GM12878 (cell line): Measurements from ENCODE around the gene NINL. TPM values are rescaled to one million over a fixed set of nuclear protein-coding genes. Genes with fewer than 3 reads are reported as not detected.

Source experiments
- ATAC-seq: fragments of 200-7000 bp; cut with Tn5 transposase; 3 replicates; pipeline ENCODE4 v1.9.1; 2020; ENCODE audit warnings: mild to moderate bottlenecking, moderate library complexity
- BruUV-seq: library from RNA; stranded (reverse); fragments of 400-500 nt; replicated peaks from 2 replicates; lab custom pipeline; 2021; lab: Mats Ljungman, UMichigan
- CTCF ChIA-PET: fragments of 300-600 bp; sonication (Branson Sonifier 250); formaldehyde crosslinking; extraction: SDS; loops from one replicate; lab custom pipeline; 2021; ENCODE audit warnings: inconsistent platforms; lab: Yijun Ruan, JAX
- POLR2A ChIA-PET: fragments of 350-600 bp; formaldehyde crosslinking; extraction: SDS; loops from one replicate; lab custom pipeline; 2021; ENCODE audit warnings: inconsistent platforms; lab: Charles Lee
- RAD21 ChIA-PET: fragments of 300-600 bp; sonication (Branson Sonifier 250); formaldehyde crosslinking; loops from one replicate; lab custom pipeline; 2023; ENCODE audit warnings: antibody characterized with exemption; ENCODE audit not compliant: unreplicated experiment; lab: Charles Lee
- SMC1A ChIA-PET: fragments of 300-600 bp; sonication (Branson Sonifier 250); formaldehyde crosslinking; loops from one replicate; lab custom pipeline; 2023; ENCODE audit not compliant: unreplicated experiment, uncharacterized antibody; lab: Charles Lee
- DNase-seq: peaks from one replicate; pipeline ENCODE4 v3.0.0-alpha.2; 2011; ENCODE audit warnings: low read depth, low spot score
- FAIRE-seq: peaks from 3 replicates; lab custom pipeline; 2011; peaks lifted over from hg19 to GRCh38; lab: Jason Lieb, UNC
- H2AFZ ChIP-seq: 2 replicates; pipeline ENCODE4 v1.6.0; 2011; ENCODE audit warnings: low read depth, low read length, control low read depth; ENCODE audit not compliant: control insufficient read depth
- H3K27ac ChIP-seq: 2 replicates; pipeline ENCODE4 v1.5.1; 2011; ENCODE audit warnings: control low read depth; ENCODE audit not compliant: control insufficient read depth, insufficient read depth
- H3K27me3 ChIP-seq, 2 experiments: replicated peaks in 1 of 2; 2 replicates each; pipeline versions ENCODE4 v1.6.0 to v1.6.1; 2011; ENCODE audit warnings: low read length in 1 of 2; ENCODE audit not compliant: control insufficient read depth in 2 of 2, insufficient read depth in 2 of 2
- H3K36me3 ChIP-seq, 2 experiments: 2 replicates each; pipeline ENCODE4 v1.5.1; 2011; ENCODE audit warnings: low read length in 1 of 2; ENCODE audit not compliant: control insufficient read depth in 2 of 2, insufficient read depth in 2 of 2
- H3K4me1 ChIP-seq: 2 replicates; pipeline ENCODE4 v1.6.1; 2011; ENCODE audit warnings: mild to moderate bottlenecking, low read length, moderate library complexity, mixed read lengths; ENCODE audit not compliant: control insufficient read depth, insufficient read depth
- H3K4me2 ChIP-seq: 2 replicates; pipeline ENCODE4 v1.6.0; 2011; ENCODE audit warnings: control low read depth; ENCODE audit not compliant: control insufficient read depth, insufficient read depth
- H3K4me3 ChIP-seq: fragments of 200-600 bp; sonication (generic); 2 replicates; pipeline ENCODE4 v1.5.1; 2016
- H3K79me2 ChIP-seq: 2 replicates; pipeline ENCODE4 v1.6.0; 2011; ENCODE audit warnings: low read length; ENCODE audit not compliant: control insufficient read depth, insufficient read depth
- H3K9ac ChIP-seq: 2 replicates; pipeline ENCODE4 v1.8.0; 2011; ENCODE audit warnings: low read length, control low read depth, mixed read lengths; ENCODE audit not compliant: control insufficient read depth, insufficient read depth
- H3K9me3 ChIP-seq: replicated peaks from 3 replicates; pipeline ENCODE4 v1.5.1; 2011; ENCODE audit warnings: mild to moderate bottlenecking, low read length; ENCODE audit not compliant: control insufficient read depth, insufficient read depth
- H4K20me1 ChIP-seq: 2 replicates; pipeline ENCODE4 v1.6.0; 2011; ENCODE audit not compliant: control insufficient read depth, insufficient read depth
- CEBPB ChIP-seq, 2 experiments: fragments of 150-350 bp in 1 of 2; IDR thresholded peaks; 2 replicates each; pipeline ENCODE4 v1.6.1; 2012 to 2014; ENCODE audit warnings: low read depth in 2 of 2, low read length in 2 of 2, borderline replicate concordance in 1 of 2, inconsistent platforms in 1 of 2
- EED ChIP-seq: sonication (generic); IDR thresholded peaks from 2 replicates; pipeline ENCODE4 v1.6.1; 2016; ENCODE audit warnings: antibody characterized with exemption, low read depth
- EP300 ChIP-seq, 2 experiments: fragments of 150-350 bp in 1 of 2; IDR thresholded peaks; 2 replicates each; pipeline ENCODE4 v1.6.1; 2011 to 2012; ENCODE audit warnings: low read depth in 2 of 2, low read length in 2 of 2, borderline replicate concordance in 1 of 2, improper control_type of control experiment in 1 of 2, inconsistent platforms in 1 of 2; ENCODE audit not compliant: control insufficient read depth in 1 of 2
- GABPA ChIP-seq: IDR thresholded peaks from 2 replicates; pipeline ENCODE4 v1.6.1; 2014; ENCODE audit warnings: antibody characterized with exemption, low read depth, mild to moderate bottlenecking, inconsistent platforms
- HDAC2 ChIP-seq: fragments of 200-600 bp; sonication (generic); IDR thresholded peaks from 2 replicates; pipeline ENCODE4 v1.6.1; 2017
- JUND ChIP-seq: IDR thresholded peaks from 2 replicates; pipeline ENCODE4 v1.6.1; 2012; ENCODE audit warnings: low read depth, mild to moderate bottlenecking, low read length, improper control_type of control experiment, moderate library complexity
- NFYB ChIP-seq: IDR thresholded peaks from 2 replicates; pipeline ENCODE4 v1.6.1; 2011; ENCODE audit warnings: low read depth, mild to moderate bottlenecking, low read length, improper control_type of control experiment, moderate library complexity; ENCODE audit not compliant: insufficient read depth
- RB1 ChIP-seq: fragments of 450-650 bp; formaldehyde crosslinking; IDR thresholded peaks from 2 replicates; pipeline ENCODE4 v1.6.1; 2017; ENCODE audit warnings: mild to moderate bottlenecking, borderline replicate concordance
- RELA ChIP-seq: fragments of 450-650 bp; IDR thresholded peaks from 2 replicates; pipeline ENCODE4 v1.8.0; 2014; ENCODE audit warnings: borderline replicate concordance; ENCODE audit not compliant: partially characterized antibody
- SIN3A ChIP-seq: IDR thresholded peaks from 2 replicates; pipeline ENCODE4 v1.6.1; 2012; ENCODE audit warnings: low read depth, low read length, improper control_type of control experiment
- SREBF1 ChIP-seq: IDR thresholded peaks from 2 replicates; pipeline ENCODE4 v1.6.1; 2012; ENCODE audit warnings: mild to moderate bottlenecking, low read length
- TBL1XR1 ChIP-seq: IDR thresholded peaks from 2 replicates; pipeline ENCODE4 v1.6.1; 2012; ENCODE audit warnings: low read depth, low read length, improper control_type of control experiment
- ZNF384 ChIP-seq: IDR thresholded peaks from 2 replicates; pipeline ENCODE4 v1.6.1; 2012; ENCODE audit warnings: low read depth, mild to moderate bottlenecking, low read length, improper control_type of control experiment, borderline replicate concordance
- WGBS: methylation state at CpG from one replicate; pipeline ENCODE4 v1.1.6; 2016; ENCODE audit warnings: low lambda C conversion rate; ENCODE audit not compliant: insufficient replicate concordance, insufficient coverage; ENCODE audit errors: missing lambda C conversion rate; 5-methylcytosine and 5-hydroxymethylcytosine counted together
- in situ Hi-C: fragments of 300-500 bp; cut with MboI; formaldehyde crosslinking; loops from 9 replicates; pipeline ENCODE4 v1.14.3; 2018; ENCODE audit warnings: mixed read lengths
- intact Hi-C: fragments of 100-400 bp; cut with micrococcal nuclease; formaldehyde crosslinking; loops from one replicate; pipeline ENCODE4 v1.14.2; 2022; ENCODE audit not compliant: unreplicated experiment
- polyA plus RNA-seq, 11 experiments: library from polyadenylated mRNA; depleted of rRNA in 4 of 11; unstranded in 6 of 11; stranded (reverse) in 5 of 11; fragments of >200 nt; fragmentation: Nextera tagmentation in 4 of 11; fragmentation: Illumina TruSeq in 1 of 11; extraction: Ambion mirVana in 4 of 11; extraction: Trizol in 1 of 11; gene quantifications; 1 replicate in 1 of 11; 2 replicates in 10 of 11; pipeline versions ENCODE4 v1.2.1 to v1.2.3, GENCODE V29; 2011 to 2016; ENCODE audit warnings: inconsistent platforms in 2 of 11, missing spikeins in 2 of 11, low read depth in 1 of 11
- total RNA-seq, 4 experiments: library from RNA; depleted of rRNA in 3 of 4; stranded (reverse); fragments of >200 nt in 3 of 4; fragmentation: Illumina TruSeq in 1 of 4; extraction: Trizol in 1 of 4; gene quantifications; 2 replicates each; pipeline versions ENCODE4 v1.2.1 to v1.2.3, GENCODE V29; 2013 to 2021
- TF ChIP-seq, protein P1 (sequence below): fragments of 450-650 bp; formaldehyde crosslinking; IDR thresholded peaks from 2 replicates; pipeline ENCODE4 v1.4.0; 2020; ENCODE audit warnings: mild to moderate bottlenecking, moderate library complexity
- TF ChIP-seq, protein P2 (sequence below): fragments of 450-650 bp; formaldehyde crosslinking; IDR thresholded peaks from 2 replicates; pipeline ENCODE4 v1.4.0; 2022; ENCODE audit warnings: mild to moderate bottlenecking, moderate library complexity
- TF ChIP-seq, protein P3 (sequence below): fragments of 450-650 bp; IDR thresholded peaks from 2 replicates; pipeline ENCODE4 v1.6.1; 2014; ENCODE audit warnings: mild to moderate bottlenecking

The NINL gene
- total and polyA plus RNA-seq, 10 of the 15 experiments (the other 5 are each of a cell fraction or from before 2014, with no cell fraction given): 0.04 to 0.77 (median 0.23) TPM; not detected in 1

DNA sequence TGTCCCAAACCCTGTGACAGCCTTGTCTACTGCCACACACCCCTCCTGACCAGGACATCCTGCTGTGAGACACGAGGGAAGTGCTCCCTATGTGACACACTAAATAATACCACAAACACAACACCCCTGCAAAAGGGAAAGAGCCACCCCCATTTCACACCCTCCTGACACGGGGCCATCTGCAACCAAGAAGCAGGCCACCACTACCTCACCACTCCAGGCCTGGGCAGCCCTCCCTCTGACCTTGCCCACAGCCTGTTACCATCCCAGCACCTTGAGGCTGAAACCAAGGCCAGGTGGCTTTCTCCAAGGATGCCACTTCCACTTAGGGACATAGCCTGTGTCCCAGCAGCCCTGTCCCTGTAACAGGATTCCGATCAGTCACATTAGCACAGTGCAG, 68.2 kb downstream of the NINL start:
- no peak overlapping the region for H3K9ac ChIP-seq
- FAIRE-seq (no peak), DNase-seq (no peak), ATAC-seq (no peak)
- no peaks in the 10 kb centered on the region for H3K36me3 ChIP-seq
- H4K20me1 ChIP-seq: no peaks in the 10 kb centered on the region
- no peaks in the 10 kb centered on the region; the same call in 1 of the 2 replicates for H3K4me1 ChIP-seq
- H3K4me3 ChIP-seq: no peak overlapping the region
- no peak overlapping the region for H3K4me2 ChIP-seq
- H3K9me3 ChIP-seq: peaks cover 2% of the 10 kb centered on the region; the same call in 1 of the 3 replicates
- H2AFZ ChIP-seq: no peak overlapping the region
- no peaks in the 10 kb centered on the region for H3K79me2 ChIP-seq
- H3K27ac ChIP-seq: no peak overlapping the region
- TF ChIP-seq, protein P1, sequence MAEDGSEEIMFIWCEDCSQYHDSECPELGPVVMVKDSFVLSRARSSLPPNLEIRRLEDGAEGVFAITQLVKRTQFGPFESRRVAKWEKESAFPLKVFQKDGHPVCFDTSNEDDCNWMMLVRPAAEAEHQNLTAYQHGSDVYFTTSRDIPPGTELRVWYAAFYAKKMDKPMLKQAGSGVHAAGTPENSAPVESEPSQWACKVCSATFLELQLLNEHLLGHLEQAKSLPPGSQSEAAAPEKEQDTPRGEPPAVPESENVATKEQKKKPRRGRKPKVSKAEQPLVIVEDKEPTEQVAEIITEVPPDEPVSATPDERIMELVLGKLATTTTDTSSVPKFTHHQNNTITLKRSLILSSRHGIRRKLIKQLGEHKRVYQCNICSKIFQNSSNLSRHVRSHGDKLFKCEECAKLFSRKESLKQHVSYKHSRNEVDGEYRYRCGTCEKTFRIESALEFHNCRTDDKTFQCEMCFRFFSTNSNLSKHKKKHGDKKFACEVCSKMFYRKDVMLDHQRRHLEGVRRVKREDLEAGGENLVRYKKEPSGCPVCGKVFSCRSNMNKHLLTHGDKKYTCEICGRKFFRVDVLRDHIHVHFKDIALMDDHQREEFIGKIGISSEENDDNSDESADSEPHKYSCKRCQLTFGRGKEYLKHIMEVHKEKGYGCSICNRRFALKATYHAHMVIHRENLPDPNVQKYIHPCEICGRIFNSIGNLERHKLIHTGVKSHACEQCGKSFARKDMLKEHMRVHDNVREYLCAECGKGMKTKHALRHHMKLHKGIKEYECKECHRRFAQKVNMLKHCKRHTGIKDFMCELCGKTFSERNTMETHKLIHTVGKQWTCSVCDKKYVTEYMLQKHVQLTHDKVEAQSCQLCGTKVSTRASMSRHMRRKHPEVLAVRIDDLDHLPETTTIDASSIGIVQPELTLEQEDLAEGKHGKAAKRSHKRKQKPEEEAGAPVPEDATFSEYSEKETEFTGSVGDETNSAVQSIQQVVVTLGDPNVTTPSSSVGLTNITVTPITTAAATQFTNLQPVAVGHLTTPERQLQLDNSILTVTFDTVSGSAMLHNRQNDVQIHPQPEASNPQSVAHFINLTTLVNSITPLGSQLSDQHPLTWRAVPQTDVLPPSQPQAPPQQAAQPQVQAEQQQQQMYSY (CRISPR knock-in tag): no peak
- TF ChIP-seq NFYB (no peak), RELA (no peak), CEBPB (IDR thresholded peaks at IDR 0.05; ENCODE audit: borderline replicate concordance in 1 of 2, low read depth in 2 of 2, low read length in 2 of 2) (no peak), GABPA (no peak), HDAC2 (no peak), ZNF384 (no peak), TBL1XR1 (no peak), EP300 (IDR thresholded peaks at IDR 0.05; ENCODE audit: borderline replicate concordance in 1 of 2, control insufficient read depth in 1 of 2, low read depth in 2 of 2, low read length in 2 of 2) (no peak), RB1 (no peak), EED (no peak), SIN3A (no peak), JUND (no peak), SREBF1 (no peak)
- TF ChIP-seq, protein P2, sequence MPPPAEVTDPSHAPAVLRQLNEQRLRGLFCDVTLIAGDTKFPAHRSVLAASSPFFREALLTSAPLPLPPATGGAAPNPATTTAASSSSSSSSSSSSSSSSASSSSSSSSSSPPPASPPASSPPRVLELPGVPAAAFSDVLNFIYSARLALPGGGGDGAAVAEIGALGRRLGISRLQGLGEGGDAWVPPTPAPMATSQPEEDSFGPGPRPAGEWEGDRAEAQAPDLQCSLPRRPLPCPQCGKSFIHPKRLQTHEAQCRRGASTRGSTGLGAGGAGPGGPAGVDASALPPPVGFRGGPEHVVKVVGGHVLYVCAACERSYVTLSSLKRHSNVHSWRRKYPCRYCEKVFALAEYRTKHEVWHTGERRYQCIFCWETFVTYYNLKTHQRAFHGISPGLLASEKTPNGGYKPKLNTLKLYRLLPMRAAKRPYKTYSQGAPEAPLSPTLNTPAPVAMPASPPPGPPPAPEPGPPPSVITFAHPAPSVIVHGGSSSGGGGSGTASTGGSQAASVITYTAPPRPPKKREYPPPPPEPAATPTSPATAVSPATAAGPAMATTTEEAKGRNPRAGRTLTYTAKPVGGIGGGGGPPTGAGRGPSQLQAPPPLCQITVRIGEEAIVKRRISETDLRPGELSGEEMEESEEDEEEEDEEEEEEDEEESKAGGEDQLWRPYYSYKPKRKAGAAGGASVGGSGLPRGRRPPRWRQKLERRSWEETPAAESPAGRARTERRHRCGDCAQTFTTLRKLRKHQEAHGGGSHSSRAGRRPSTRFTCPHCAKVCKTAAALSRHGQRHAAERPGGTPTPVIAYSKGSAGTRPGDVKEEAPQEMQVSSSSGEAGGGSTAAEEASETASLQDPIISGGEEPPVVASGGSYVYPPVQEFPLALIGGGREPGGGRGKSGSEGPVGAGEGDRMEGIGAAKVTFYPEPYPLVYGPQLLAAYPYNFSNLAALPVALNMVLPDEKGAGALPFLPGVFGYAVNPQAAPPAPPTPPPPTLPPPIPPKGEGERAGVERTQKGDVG: no peak
- TF ChIP-seq, protein P3, sequence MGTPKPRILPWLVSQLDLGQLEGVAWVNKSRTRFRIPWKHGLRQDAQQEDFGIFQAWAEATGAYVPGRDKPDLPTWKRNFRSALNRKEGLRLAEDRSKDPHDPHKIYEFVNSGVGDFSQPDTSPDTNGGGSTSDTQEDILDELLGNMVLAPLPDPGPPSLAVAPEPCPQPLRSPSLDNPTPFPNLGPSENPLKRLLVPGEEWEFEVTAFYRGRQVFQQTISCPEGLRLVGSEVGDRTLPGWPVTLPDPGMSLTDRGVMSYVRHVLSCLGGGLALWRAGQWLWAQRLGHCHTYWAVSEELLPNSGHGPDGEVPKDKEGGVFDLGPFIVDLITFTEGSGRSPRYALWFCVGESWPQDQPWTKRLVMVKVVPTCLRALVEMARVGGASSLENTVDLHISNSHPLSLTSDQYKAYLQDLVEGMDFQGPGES: no peak
- in situ Hi-C loops: loop anchor here (10.0 to 25.0 kb wide), 2 partner anchors 52 to 645 kb away; no protein-coding TSS in a partner anchor
- H3K27me3 ChIP-seq: no peaks in the 10 kb centered on the region
- SMC1A ChIA-PET: no interaction called here
- intact Hi-C loops: no loop called here
- no TSS peak for BruUV-seq
- 18% methylated on average over 3 of the region's 3 CpGs for WGBS
- CTCF ChIA-PET: no interaction called here
- RAD21 ChIA-PET: no interaction called here
- POLR2A ChIA-PET: no interaction called here
